Common myeloid progenitor, CD34-positive (primary cell): ENCODE data around the gene THG1L.
"Not testable (repeated sequence)": the region's sequence is repeated elsewhere in the genome, so short reads cannot be mapped to it uniquely, and the experiment has no call there.

Source experiments
- CTCF ChIA-PET: fragments of 350-600 bp; sonication (Branson Sonifier 250); formaldehyde crosslinking; loops from one replicate; lab custom pipeline; 2021; ENCODE audit warnings: antibody characterized with exemption; lab: Charles Lee
- POLR2A ChIA-PET: fragments of 350-600 bp; sonication (Branson Sonifier 250); formaldehyde crosslinking; loops from one replicate; lab custom pipeline; 2021; ENCODE audit warnings: antibody characterized with exemption; lab: Charles Lee
- DNase-seq, 3 donors: peaks; one replicate each; pipeline versions ENCODE4 v3.0.0 to v3.0.0-alpha.2; 2013
- H3K27ac ChIP-seq, 2 experiments: 1 replicate in 1 of 2; 2 replicates in 1 of 2; pipeline ENCODE4 v1.7.0; 2013; ENCODE audit warnings: inconsistent platforms in 2 of 2, low read length in 2 of 2, mild to moderate bottlenecking in 2 of 2, low read depth in 1 of 2, moderate library complexity in 1 of 2; ENCODE audit not compliant: severe bottlenecking in 2 of 2, insufficient read depth in 1 of 2, poor library complexity in 1 of 2
- H3K27me3 ChIP-seq, 5 experiments: replicated peaks in 2 of 5; 1 replicate in 3 of 5; 2 replicates in 2 of 5; pipeline versions ENCODE4 v1.6.1 to v1.7.0; 2013; ENCODE audit warnings: low read length in 4 of 5, mild to moderate bottlenecking in 2 of 5, moderate library complexity in 2 of 5, inconsistent platforms in 1 of 5; ENCODE audit not compliant: insufficient read depth in 5 of 5, control insufficient read depth in 4 of 5
- H3K36me3 ChIP-seq, 4 experiments: 1 replicate in 2 of 4; 2 replicates in 2 of 4; pipeline versions ENCODE4 v1.6.1 to v1.7.0; 2013; ENCODE audit warnings: low read length in 3 of 4, control low read depth in 1 of 4, mild to moderate bottlenecking in 1 of 4; ENCODE audit not compliant: control insufficient read depth in 4 of 4, insufficient read depth in 4 of 4
- H3K4me1 ChIP-seq, 4 experiments: 1 replicate in 3 of 4; 2 replicates in 1 of 4; pipeline versions ENCODE4 v1.6.1 to v1.7.1; 2013; ENCODE audit warnings: low read length in 3 of 4, mild to moderate bottlenecking in 3 of 4, control low read depth in 1 of 4, inconsistent platforms in 1 of 4, moderate library complexity in 1 of 4; ENCODE audit not compliant: control insufficient read depth in 4 of 4, insufficient read depth in 4 of 4; ENCODE audit errors: control extremely low read depth in 1 of 4
- H3K4me3 ChIP-seq, 7 experiments: 1 replicate in 4 of 7; 2 replicates in 3 of 7; pipeline versions ENCODE4 v1.5.1 to v1.7.0; 2013; ENCODE audit warnings: mild to moderate bottlenecking in 7 of 7, low read length in 6 of 7, moderate library complexity in 6 of 7, inconsistent platforms in 2 of 7, low read depth in 2 of 7, control low read depth in 1 of 7; ENCODE audit not compliant: insufficient read depth in 4 of 7, control insufficient read depth in 1 of 7; ENCODE audit errors: extremely low read depth in 1 of 7
- H3K9me3 ChIP-seq, 5 experiments: 1 replicate in 4 of 5; 2 replicates in 1 of 5; pipeline versions ENCODE4 v1.6.1 to v1.7.1; 2013; ENCODE audit warnings: low read length in 4 of 5, mild to moderate bottlenecking in 2 of 5, inconsistent platforms in 1 of 5, low read depth in 1 of 5, moderate library complexity in 1 of 5; ENCODE audit not compliant: control insufficient read depth in 4 of 5, insufficient read depth in 2 of 5; ENCODE audit errors: control extremely low read depth in 1 of 5
- WGBS: methylation state at CpG from one replicate; pipeline ENCODE4 v1.1.5; 2013; ENCODE audit not compliant: insufficient coverage; 5-methylcytosine and 5-hydroxymethylcytosine counted together

The THG1L gene

DNA sequence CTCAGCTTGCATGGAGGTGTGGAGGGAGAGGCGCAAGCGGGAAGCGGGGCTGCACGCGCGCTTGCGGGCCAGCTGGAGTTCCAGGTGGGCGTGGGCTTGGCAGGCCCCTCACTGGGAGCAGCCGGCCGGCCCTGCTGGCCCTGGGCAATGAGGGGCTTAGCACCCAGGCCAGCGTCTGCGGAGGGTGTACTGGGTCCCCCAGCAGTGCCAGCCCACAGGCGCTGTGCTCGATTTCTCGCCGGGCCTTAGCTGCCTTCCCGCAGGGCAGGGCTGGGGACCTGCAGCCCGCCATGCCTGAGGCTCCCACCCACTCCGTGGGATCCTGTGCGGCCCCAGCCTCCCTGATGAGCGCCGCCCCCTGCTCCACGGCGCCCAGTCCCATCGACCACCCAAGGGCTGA, 37.4 kb upstream of the THG1L start:
- H3K9me3 ChIP-seq: peaks cover 3 to 16% (median 9%) of the 10 kb centered on the region in 5 experiments
- POLR2A ChIA-PET, H3K4me1 ChIP-seq: not testable (repeated sequence)

DNA sequence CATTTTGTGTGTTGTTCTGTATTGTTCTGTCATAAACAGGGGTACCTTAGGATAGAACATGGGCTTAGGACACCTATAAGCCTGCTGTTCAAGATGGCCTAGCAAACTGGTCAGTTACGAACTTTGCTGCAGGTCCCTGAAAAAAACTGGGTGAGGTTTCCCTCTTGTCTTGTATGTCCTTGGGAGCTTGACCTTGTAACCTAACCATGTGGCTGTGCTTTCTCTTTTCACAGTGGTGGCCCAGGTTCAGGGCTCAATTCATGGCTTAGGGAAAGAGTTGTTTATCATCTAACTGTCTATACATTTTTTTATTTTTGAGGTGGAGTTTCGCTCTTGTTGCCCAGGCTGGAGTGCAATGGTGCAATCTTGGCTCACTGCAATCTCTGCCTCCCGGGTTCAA, 35.1 kb upstream of the THG1L start:
- CTCF ChIA-PET, H3K27ac ChIP-seq: not testable (repeated sequence)

More for the DNA sequence above, 37.4 kb upstream of the THG1L start:
- H3K27ac ChIP-seq, CTCF ChIA-PET, H3K4me3 ChIP-seq, H3K27me3 ChIP-seq, H3K36me3 ChIP-seq, DNase-seq: not testable (repeated sequence)
- WGBS: 99% methylated on average over 23 of the region's 25 CpGs

DNA sequence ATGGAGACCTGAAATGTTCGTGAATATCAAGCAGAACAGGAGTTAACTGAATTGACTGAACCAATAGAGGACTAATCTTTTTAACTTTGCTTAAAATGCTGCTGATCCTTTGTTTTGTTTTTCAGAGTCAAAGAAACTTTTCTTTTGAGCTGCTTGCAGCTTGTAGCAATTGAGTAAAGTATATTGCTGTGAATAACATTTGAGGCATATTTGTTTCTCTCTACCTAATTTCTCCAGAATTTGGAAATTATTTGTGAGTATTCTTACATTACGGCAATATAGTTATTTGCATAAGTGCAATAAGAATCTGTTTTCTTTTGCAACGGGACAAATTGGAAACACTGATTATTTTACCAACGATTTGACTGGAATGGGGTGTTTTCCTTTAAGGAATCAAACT, 32.5 kb upstream of the THG1L start:
- peaks cover 0 to 26% (median 3%) of the 10 kb centered on the region in 5 experiments for H3K9me3 ChIP-seq
- H3K36me3 ChIP-seq, POLR2A ChIA-PET, CTCF ChIA-PET, H3K27me3 ChIP-seq, H3K4me3 ChIP-seq, H3K27ac ChIP-seq, H3K4me1 ChIP-seq: not testable (repeated sequence)
- peak; percentile 2 to 45 (median 13) for DNase-seq
- 75% methylated on average over 4 of the region's 4 CpGs for WGBS

More for the DNA sequence above, 35.1 kb upstream of the THG1L start:
- peaks cover 3 to 22% (median 5%) of the 10 kb centered on the region in 5 experiments for H3K9me3 ChIP-seq
- H3K4me3 ChIP-seq, H3K4me1 ChIP-seq, H3K27me3 ChIP-seq, POLR2A ChIA-PET, DNase-seq, H3K36me3 ChIP-seq: not testable (repeated sequence)
- WGBS: 100% methylated on average over 1 of the region's 3 CpGs

DNA sequence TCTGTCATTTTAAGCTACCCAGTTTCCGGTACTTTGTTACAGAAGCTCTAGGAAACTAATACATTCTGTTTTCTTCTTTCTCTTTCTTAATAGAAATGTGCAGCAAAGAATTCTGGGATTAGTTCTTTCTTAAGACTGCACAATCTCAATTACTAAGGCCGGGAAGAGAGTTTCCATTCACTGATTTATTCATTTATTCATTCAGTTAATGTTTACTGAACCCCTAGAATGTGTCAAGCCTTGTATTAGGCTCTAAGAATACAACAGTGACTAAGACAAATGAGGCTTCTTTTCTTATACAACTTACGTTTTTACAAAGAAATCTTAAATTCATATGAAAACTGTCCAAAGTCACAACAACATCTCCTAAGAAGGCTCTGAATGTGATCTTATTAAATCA, 27.5 kb upstream of the THG1L start:
- no peaks in the 10 kb centered on the region for H3K27me3 ChIP-seq
- H3K9me3 ChIP-seq: peaks cover 0 to 15% (median 0%) of the 10 kb centered on the region in 5 experiments
- 100% methylated on average over 2 of the region's 3 CpGs for WGBS
- no peak overlapping the region for H3K4me3 ChIP-seq
- POLR2A ChIA-PET: no interaction called here
- CTCF ChIA-PET: interaction anchor here (0.6 kb wide), 1 partner anchor 15 kb away, joined by 3 read pairs; no protein-coding TSS in a partner anchor
- no peak for DNase-seq
- H3K36me3 ChIP-seq: no peaks in the 10 kb centered on the region
- H3K27ac ChIP-seq: no peak overlapping the region
- H3K4me1 ChIP-seq: no peaks in the 10 kb centered on the region

DNA sequence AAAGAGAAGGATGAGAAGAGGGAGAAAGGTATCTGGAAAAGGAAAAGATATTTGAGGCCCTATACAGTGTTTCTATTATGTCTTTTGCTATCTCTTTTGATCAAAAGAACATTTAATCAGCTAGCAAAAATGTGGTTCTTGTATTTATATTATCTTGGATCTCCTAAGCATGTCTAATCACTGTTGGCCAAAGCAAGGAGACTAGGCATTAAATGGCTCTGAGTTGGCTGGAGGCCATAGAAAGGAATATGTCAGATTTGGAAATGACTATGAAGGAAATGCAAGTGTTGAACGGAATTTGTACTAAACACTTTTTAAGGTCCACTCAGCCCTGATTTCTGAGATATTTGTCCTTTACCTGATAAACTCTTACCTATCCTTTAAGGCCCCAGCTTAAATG, 22.4 kb upstream of the THG1L start:
- no CpG with 5 or more reads among the region's 1 CpG for WGBS
- DNase-seq: no peak
- H3K4me3 ChIP-seq: no peak overlapping the region
- no peaks in the 10 kb centered on the region for H3K9me3 ChIP-seq
- POLR2A ChIA-PET: no interaction called here
- no peaks in the 10 kb centered on the region for H3K4me1 ChIP-seq
- H3K27me3 ChIP-seq: no peaks in the 10 kb centered on the region
- CTCF ChIA-PET: interaction anchor here (1.6 kb wide), 1 partner anchor 10 kb away, joined by 4 read pairs; no protein-coding TSS in a partner anchor
- H3K36me3 ChIP-seq: no peaks in the 10 kb centered on the region
- H3K27ac ChIP-seq: no peak overlapping the region

DNA sequence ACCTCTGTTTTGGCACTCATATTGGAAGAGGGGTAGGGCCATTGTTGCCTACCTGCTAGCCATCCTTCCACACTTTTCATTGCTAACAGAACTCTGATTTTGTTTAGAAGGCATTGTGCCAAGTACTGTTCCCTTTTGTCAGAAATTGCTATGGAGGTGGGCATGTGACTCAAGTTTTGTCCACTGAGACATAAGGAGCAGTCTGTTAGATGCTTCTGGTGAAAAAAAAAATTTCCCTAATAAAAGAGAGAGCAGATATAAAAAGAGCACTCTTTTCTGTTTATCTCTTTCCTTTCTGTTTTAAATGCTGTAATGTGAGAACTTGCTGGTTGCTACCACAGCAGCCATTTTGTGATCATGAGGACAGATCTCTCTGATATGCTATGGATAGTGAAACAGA, 21.9 kb upstream of the THG1L start:
- ChIA-PET CTCF (interaction anchor here (1.6 kb wide), 1 partner anchor 10 kb away, joined by 4 read pairs; no protein-coding TSS in a partner anchor), POLR2A (no interaction called here)
- no peaks in the 10 kb centered on the region for H3K4me1 ChIP-seq
- DNase-seq: no peak
- no peak overlapping the region for H3K4me3 ChIP-seq
- no peaks in the 10 kb centered on the region for H3K36me3 ChIP-seq
- H3K27me3 ChIP-seq: no peaks in the 10 kb centered on the region
- no peaks in the 10 kb centered on the region for H3K9me3 ChIP-seq
- no peak overlapping the region for H3K27ac ChIP-seq

DNA sequence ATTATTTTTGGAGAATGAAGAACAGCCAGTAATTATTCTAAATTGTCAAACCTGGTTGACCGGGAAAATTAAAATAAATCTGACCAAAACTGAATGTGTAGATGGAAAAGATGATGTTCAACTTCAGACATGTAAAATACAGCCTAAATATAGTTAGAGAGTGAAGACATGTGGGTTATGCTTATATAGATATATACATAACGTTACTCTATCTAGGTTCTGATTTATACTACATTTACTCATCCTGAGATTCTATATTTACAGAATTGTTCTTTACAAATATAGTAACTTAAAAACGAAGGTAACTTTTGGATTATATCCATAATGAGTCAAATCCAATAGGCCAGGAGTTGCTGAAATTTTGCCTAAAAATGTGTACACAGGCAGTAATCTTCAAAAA, 20.8 kb upstream of the THG1L start:
- H3K4me1 ChIP-seq: no peaks in the 10 kb centered on the region
- no peak for DNase-seq
- H3K27ac ChIP-seq: no peak overlapping the region
- H3K9me3 ChIP-seq: no peaks in the 10 kb centered on the region
- CTCF ChIA-PET: no interaction called here
- no peaks in the 10 kb centered on the region for H3K36me3 ChIP-seq
- WGBS: no CpG with 5 or more reads among the region's 3 CpGs
- POLR2A ChIA-PET: no interaction called here
- no peak overlapping the region for H3K4me3 ChIP-seq
- no peaks in the 10 kb centered on the region for H3K27me3 ChIP-seq
